Hepatocyte (in vitro differentiated cells): ENCODE measurements around the gene BHLHE23. TPM values are rescaled to one million over a fixed set of nuclear protein-coding genes. Genes with fewer than 3 reads are reported as not detected.

Experiments
- DNase-seq: peaks from one replicate; pipeline ENCODE4 v3.0.0-alpha.2; 2016; ENCODE audit warnings: low spot score
- H2AFZ ChIP-seq: fragments of 200-600 bp; sonication (generic); 2 replicates; pipeline ENCODE4 v1.6.0; 2016; ENCODE audit warnings: antibody characterized with exemption, mild to moderate bottlenecking
- H3K27ac ChIP-seq: fragments of 200-600 bp; sonication (generic); 2 replicates; pipeline ENCODE4 v1.5.1; 2016; ENCODE audit warnings: mild to moderate bottlenecking
- H3K27me3 ChIP-seq: fragments of 200-600 bp; sonication (generic); 2 replicates; pipeline ENCODE4 v1.6.1; 2016
- H3K36me3 ChIP-seq: fragments of 200-600 bp; sonication (generic); replicated peaks from 2 replicates; pipeline ENCODE4 v1.5.1; 2016; ENCODE audit warnings: low read depth; ENCODE audit not compliant: insufficient read depth
- H3K4me1 ChIP-seq: fragments of 200-600 bp; sonication (generic); 2 replicates; pipeline ENCODE4 v1.5.1; 2016; ENCODE audit warnings: mild to moderate bottlenecking, moderate library complexity; ENCODE audit not compliant: insufficient read depth
- H3K4me2 ChIP-seq: fragments of 200-600 bp; sonication (generic); 2 replicates; pipeline ENCODE4 v1.6.0; 2016
- H3K4me3 ChIP-seq: fragments of 200-600 bp; sonication (generic); 2 replicates; pipeline ENCODE4 v1.5.1; 2016; ENCODE audit warnings: mild to moderate bottlenecking
- H3K79me2 ChIP-seq: fragments of 200-600 bp; sonication (generic); 2 replicates; pipeline ENCODE4 v1.6.0; 2017; ENCODE audit warnings: mild to moderate bottlenecking
- H3K9me2 ChIP-seq: fragments of 200-600 bp; sonication (generic); replicated peaks from 2 replicates; pipeline ENCODE4 v1.6.0; 2017; ENCODE audit warnings: mild to moderate bottlenecking; ENCODE audit not compliant: insufficient read depth
- H3K9me3 ChIP-seq: fragments of 200-600 bp; sonication (generic); 2 replicates; pipeline ENCODE4 v1.5.1; 2016; ENCODE audit warnings: low read depth, mild to moderate bottlenecking
- H4K20me1 ChIP-seq: fragments of 200-600 bp; sonication (generic); 2 replicates; pipeline ENCODE4 v1.6.0; 2016; ENCODE audit warnings: mild to moderate bottlenecking; ENCODE audit not compliant: insufficient read depth, poor library complexity, severe bottlenecking
- EZH2 ChIP-seq: fragments of 200-600 bp; sonication (generic); IDR thresholded peaks from 2 replicates; pipeline ENCODE4 v1.6.1; 2016; ENCODE audit warnings: antibody characterized with exemption, mild to moderate bottlenecking, borderline replicate concordance
- EZH2phosphoT487 ChIP-seq: fragments of 200-600 bp; sonication (generic); IDR thresholded peaks from one replicate; pipeline ENCODE4 v1.6.1; 2018; ENCODE audit warnings: antibody characterized with exemption, mild to moderate bottlenecking, low read depth, moderate library complexity; ENCODE audit not compliant: unreplicated experiment, severe bottlenecking
- WGBS: methylation state at CpG from one replicate; pipeline ENCODE4 v1.1.6; 2016; ENCODE audit warnings: low lambda C conversion rate; ENCODE audit errors: missing lambda C conversion rate; 5-methylcytosine and 5-hydroxymethylcytosine counted together
- polyA plus RNA-seq: library from polyadenylated mRNA; unstranded; fragments of >200 nt; fragmentation: Nextera tagmentation; extraction: Ambion mirVana; gene quantifications from 2 replicates; pipeline ENCODE4 v1.2.1, GENCODE V29; 2016
- total RNA-seq: library from RNA; depleted of rRNA; stranded (reverse); fragments of >200 nt; gene quantifications from 2 replicates; pipeline ENCODE4 v1.2.3, GENCODE V29; 2014
- TF ChIP-seq, protein P1 (sequence below): fragments of 200-600 bp; sonication (generic); IDR thresholded peaks from 2 replicates; pipeline ENCODE4 v1.5.1; 2016; ENCODE audit warnings: antibody characterized with exemption, mild to moderate bottlenecking; ENCODE audit not compliant: poor library complexity

Gene BHLHE23
- total and polyA plus RNA-seq, 2 experiments from 2014 or later: not detected

DNA sequence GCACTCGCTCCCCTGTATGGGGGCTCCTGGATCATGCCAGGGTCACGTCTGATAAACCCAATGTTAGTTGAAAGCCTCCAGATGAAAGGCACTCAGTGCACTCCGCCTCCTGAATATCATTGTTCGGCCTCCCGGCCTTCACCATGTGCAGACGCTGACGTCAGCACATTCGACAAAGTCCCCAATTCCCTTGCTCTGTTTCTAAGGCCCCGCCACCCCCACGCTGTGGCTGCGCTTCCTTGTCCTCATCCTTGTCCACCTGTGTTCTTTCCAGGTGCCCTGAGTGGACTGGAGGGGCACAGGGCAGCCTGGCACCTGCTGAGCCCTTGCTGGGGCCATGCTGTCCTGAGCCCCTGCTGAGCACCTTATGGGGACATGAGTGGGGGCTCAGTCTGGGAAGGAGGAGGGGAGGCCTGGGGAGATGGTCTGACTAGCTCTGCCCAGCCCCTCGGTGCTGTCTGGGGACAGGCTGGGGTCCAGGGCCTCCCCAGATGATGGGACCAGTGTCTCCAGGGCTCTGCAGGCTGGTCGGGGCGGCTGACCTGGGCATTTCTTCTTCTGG is 9.8 kb upstream of the BHLHE23 start:
- TF ChIP-seq EZH2phosphoT487 (no peak), EZH2 (no peak)
- TF ChIP-seq, protein P1, sequence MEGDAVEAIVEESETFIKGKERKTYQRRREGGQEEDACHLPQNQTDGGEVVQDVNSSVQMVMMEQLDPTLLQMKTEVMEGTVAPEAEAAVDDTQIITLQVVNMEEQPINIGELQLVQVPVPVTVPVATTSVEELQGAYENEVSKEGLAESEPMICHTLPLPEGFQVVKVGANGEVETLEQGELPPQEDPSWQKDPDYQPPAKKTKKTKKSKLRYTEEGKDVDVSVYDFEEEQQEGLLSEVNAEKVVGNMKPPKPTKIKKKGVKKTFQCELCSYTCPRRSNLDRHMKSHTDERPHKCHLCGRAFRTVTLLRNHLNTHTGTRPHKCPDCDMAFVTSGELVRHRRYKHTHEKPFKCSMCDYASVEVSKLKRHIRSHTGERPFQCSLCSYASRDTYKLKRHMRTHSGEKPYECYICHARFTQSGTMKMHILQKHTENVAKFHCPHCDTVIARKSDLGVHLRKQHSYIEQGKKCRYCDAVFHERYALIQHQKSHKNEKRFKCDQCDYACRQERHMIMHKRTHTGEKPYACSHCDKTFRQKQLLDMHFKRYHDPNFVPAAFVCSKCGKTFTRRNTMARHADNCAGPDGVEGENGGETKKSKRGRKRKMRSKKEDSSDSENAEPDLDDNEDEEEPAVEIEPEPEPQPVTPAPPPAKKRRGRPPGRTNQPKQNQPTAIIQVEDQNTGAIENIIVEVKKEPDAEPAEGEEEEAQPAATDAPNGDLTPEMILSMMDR: no peak
- no peak overlapping the region for H3K27ac ChIP-seq
- H3K4me3 ChIP-seq: no peak overlapping the region
- H3K4me2 ChIP-seq: no peak overlapping the region
- WGBS: 90% methylated on average over 14 of the region's 14 CpGs
- H2AFZ ChIP-seq: no peak overlapping the region
- H3K9me3 ChIP-seq: no peaks in the 10 kb centered on the region
- no peaks in the 10 kb centered on the region for H3K79me2 ChIP-seq
- H4K20me1 ChIP-seq: no peaks in the 10 kb centered on the region
- no peaks in the 10 kb centered on the region for H3K4me1 ChIP-seq
- no peaks in the 10 kb centered on the region for H3K9me2 ChIP-seq
- H3K36me3 ChIP-seq: no peaks in the 10 kb centered on the region
- DNase-seq: no peak
- H3K27me3 ChIP-seq: peaks cover 33% of the 10 kb centered on the region

DNA sequence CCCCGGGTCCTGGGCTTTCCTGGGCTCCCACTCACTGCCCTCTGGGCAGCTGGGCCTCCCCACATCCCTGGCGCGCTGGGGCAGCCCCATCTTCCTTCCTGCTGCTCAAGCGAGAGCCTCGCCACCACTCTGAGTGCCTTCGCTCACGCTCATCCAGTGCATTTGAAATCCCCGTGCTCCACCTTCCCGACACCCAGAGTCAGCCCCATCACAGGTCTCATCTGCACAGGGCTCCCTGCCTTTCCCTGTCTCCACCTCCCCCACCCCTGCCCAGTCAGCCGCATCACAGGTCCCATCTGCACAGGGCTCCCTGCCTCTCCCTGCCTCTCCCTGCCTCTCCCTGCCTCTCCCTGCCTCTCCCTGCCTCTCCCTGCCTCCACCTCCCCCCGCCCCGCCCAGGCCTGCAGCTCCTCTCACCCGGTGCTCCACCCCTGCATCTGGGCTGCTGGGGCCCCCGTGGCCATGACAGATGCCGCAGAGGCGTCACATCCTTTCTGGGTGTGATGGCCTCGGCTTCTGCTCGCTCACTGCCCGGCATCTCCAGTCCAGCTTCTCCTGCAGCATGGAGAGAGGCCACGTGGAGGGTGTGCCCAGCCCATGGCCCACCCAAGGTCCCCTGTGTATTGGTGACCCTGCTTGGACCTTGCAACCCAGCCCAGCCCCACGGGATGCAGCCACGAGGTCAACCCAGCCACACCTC is 9.0 kb upstream of the BHLHE23 start:
- Histone ChIP-seq H2AFZ (no peak overlapping the region), H3K27me3 (peaks cover 41% of the 10 kb centered on the region), H3K9me3 (no peaks in the 10 kb centered on the region), H3K9me2 (no peaks in the 10 kb centered on the region), H3K27ac (no peak overlapping the region), H3K4me2 (no peak overlapping the region), H3K36me3 (no peaks in the 10 kb centered on the region), H3K4me3 (no peak overlapping the region), H3K79me2 (no peaks in the 10 kb centered on the region), H4K20me1 (no peaks in the 10 kb centered on the region), H3K4me1 (no peaks in the 10 kb centered on the region)
- 93% methylated on average over 17 of the region's 22 CpGs for WGBS
- DNase-seq: no peak
- no peak for TF ChIP-seq EZH2
- TF ChIP-seq EZH2phosphoT487: no peak
- TF ChIP-seq, protein P1: no peak

- 74% methylated on average over 15 of the region's 15 CpGs for WGBS
These were observed 8.4 kb upstream of the BHLHE23 start for GRCh38 chr20:63015147-63015661.

More at GRCh38 chr20:63015147-63015661, 8.4 kb upstream of the BHLHE23 start:
- no peaks in the 10 kb centered on the region for H4K20me1 ChIP-seq
- H2AFZ ChIP-seq: no peak overlapping the region
- no peaks in the 10 kb centered on the region for H3K4me1 ChIP-seq
- no peak overlapping the region for H3K27ac ChIP-seq
- no peaks in the 10 kb centered on the region for H3K9me2 ChIP-seq
- H3K9me3 ChIP-seq: no peaks in the 10 kb centered on the region
- no peaks in the 10 kb centered on the region for H3K79me2 ChIP-seq
- no peak for DNase-seq
- no peaks in the 10 kb centered on the region for H3K36me3 ChIP-seq
- H3K4me3 ChIP-seq: no peak overlapping the region
- peaks cover 45% of the 10 kb centered on the region for H3K27me3 ChIP-seq
- H3K4me2 ChIP-seq: no peak overlapping the region
- TF ChIP-seq, protein P1: no peak
- TF ChIP-seq EZH2 (no peak), EZH2phosphoT487 (no peak)
